ENCODE measurements around the gene DIS3.
"Not testable (repeated sequence)": the region's sequence is repeated elsewhere in the genome, so short reads cannot be mapped to it uniquely, and the experiment has no call there.

Gene DIS3

GRCh38 chr13:72745260-72745659 lies 36.4 kb downstream of the DIS3 start:
- DNase-seq = no peak

DNA sequence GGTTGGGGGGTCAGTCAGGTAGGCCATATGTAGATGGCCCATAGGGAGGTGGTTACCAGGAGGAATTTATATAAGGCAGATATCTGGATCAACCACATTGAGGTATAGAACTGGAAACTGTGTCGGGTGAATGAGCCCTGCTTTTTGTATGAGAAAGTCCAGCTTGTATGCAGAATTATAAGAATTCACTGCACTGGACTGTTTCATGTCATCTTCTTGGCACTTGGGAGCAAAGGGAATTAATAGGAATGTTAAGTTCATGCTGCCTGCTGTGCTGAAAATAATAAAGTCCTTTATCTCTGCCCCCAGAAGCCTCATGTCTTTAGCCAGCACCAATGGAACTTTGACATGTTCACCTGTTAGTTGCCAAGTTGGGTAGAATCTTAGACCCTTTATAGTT lies 41.7 kb downstream of the DIS3 start:
- DNase-seq = no peak

- no peak for DNase-seq
Observed at GRCh38 chr13:72737033-72737432, 44.7 kb downstream of the DIS3 start.

DNA sequence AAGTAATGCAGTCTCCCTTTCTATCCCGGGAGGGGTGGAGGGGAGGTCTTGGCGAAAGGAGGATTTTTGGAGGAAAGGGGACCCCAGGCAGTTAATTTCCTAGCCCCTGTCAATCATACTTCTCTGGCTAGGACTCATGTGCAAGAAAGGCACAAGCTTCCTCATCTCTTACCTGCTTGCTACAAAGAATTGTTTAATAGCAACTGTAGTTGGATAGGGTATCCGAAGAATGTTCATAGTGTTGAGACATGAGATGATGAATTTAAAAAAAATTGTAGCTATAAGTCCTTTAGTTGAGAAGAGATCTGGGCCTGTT lies 53.5 kb downstream of the DIS3 start:
- DNase-seq = no peak

GRCh38 chr13:72727417-72728289 lies 54.0 kb downstream of the DIS3 start, which contains the start of the genes BORA and MZT1:
Gene BORA (plus strand): TSS chr13:72727923. CDS start chr13:72728941, 1,018 bp downstream.
Gene MZT1 (minus strand): TSS chr13:72727629. CDS start chr13:72727602, 27 bp downstream.
- peak; percentile 96 for DNase-seq

DNA sequence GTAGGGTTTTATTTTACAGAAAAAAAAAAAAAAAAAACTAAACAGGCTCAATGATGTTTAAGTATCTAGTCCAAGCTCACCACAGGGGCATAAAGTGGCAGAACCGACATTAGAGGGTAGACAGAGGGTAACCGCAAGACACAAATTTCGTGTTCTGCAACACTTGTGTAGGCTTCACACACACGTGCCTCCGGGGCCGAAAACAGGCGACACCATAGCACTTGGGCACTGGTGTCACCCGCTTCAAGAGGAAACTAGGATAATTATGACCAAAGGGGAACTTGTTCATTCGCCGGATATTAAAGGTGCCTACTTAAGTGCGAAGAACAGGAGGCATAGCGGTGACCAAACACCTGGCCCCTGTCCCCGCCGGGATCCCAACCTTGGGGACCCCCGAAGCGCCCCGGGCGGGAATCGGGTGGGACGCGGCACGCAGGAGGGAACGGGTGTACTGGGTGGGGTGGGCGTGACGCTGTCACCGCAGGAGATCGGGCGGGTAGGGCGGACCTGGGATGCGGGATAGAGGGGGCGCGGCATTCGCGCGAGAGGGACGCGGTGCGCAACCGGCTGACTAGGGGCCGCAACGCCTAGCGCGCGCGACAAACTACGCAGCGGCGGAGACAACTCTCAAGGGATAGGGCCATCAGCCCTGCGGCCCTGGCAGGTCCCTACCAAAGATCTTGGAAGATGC lies 54.8 kb downstream of the DIS3 start:
- peak; percentile 34 for DNase-seq

DNA sequence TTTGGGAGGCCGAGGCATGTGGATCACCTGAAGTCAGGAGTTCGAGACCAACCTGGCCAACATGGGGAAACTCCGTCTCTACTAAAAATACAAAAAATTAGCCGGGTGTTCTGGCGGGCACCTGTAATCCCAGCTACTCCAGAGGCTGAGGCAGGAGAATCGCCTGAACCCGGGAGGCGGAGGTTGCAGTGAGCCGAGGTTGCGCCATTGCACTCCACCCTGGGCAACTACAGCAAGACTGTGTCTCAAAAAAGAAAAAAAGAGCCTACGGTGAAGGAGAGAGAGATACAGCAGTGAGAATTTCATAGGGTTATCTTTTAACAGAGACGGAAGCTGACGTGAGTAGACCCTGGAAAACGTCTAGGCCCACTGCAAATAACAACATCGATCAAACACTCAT lies 55.5 kb downstream of the DIS3 start:
- not testable (repeated sequence) for DNase-seq

DNA sequence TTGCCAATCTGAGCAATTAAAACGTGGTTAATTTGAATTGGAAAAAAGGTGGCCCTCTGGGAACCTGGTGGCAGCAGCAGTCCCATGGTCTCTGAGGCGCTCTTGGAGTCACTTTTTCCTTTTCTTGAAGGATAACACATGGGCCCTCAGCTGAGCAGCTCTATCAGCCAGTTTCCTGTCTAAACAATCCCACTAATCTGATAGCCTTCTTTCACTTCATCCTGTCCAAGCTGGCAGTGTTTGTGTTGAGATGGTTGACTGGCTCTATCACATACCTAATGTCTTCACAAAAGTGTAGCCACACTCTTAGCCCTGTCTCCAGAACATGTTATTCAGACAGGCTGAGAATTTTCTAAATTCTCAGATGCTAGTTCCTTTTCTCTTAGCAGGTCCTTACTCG lies 64.9 kb downstream of the DIS3 start:
- DNase-seq = no peak
